Stimulated activated CD4-positive, alpha-beta T cell treated with anti-CD3 and anti-CD28 coated beads, Interleukin-1b, Interleukin-23, amount 100 ng/mL, for 24 hours (primary cell): Measurements from ENCODE around the gene DHX35.

Experiments used
- DNase-seq, 4 experiments: peaks; one replicate each; pipeline ENCODE4 v3.0.0-alpha.2; 2020; ENCODE audit warnings: low read depth in 4 of 4, low spot score in 1 of 4

Gene DHX35

GRCh38 chr20:39052676-39053075, 90.5 kb downstream of the DHX35 start:
- no peak for DNase-seq

GRCh38 chr20:39057143-39057542, 95.0 kb downstream of the DHX35 start:
- no peak for DNase-seq

- no peak for DNase-seq
Measured at GRCh38 chr20:39057911-39058310, 95.8 kb downstream of the DHX35 start.

- no peak for DNase-seq
Measured at GRCh38 chr20:39059036-39059435, 96.9 kb downstream of the DHX35 start.

- DNase-seq, result no peak
Measured at GRCh38 chr20:39066471-39067242, 104.5 kb downstream of the DHX35 start.

- no peak for DNase-seq
Measured at GRCh38 chr20:39067526-39068216, 105.5 kb downstream of the DHX35 start.

GRCh38 chr20:39069976-39070375, 107.8 kb downstream of the DHX35 start:
- DNase-seq, result no peak

- no peak for DNase-seq
Measured at GRCh38 chr20:39070484-39071231, 108.5 kb downstream of the DHX35 start.

GRCh38 chr20:39072132-39072531, 110.0 kb downstream of the DHX35 start:
- no peak for DNase-seq

GRCh38 chr20:39072653-39073052, 110.5 kb downstream of the DHX35 start:
- no peak for DNase-seq

GRCh38 chr20:39075731-39076130, 113.6 kb downstream of the DHX35 start:
- DNase-seq, result no peak

GRCh38 chr20:39076958-39077357, 114.8 kb downstream of the DHX35 start:
- DNase-seq, result no peak

GRCh38 chr20:39080326-39080725, 118.2 kb downstream of the DHX35 start:
- DNase-seq, result no peak

GRCh38 chr20:39081255-39081654, 119.1 kb downstream of the DHX35 start:
- peak; percentile 72 to 79 (median 74) for DNase-seq

- DNase-seq, result no peak
Measured at GRCh38 chr20:39082622-39083398, 120.7 kb downstream of the DHX35 start.

- no peak for DNase-seq
Measured at GRCh38 chr20:39083761-39084160, 121.6 kb downstream of the DHX35 start.

GRCh38 chr20:39089029-39089428, 126.9 kb downstream of the DHX35 start:
- no peak for DNase-seq
